Pancreas (tissue), 10 donors: ENCODE results near the gene CCDC6. TPM values are rescaled to one million over a fixed set of nuclear protein-coding genes. Genes with fewer than 3 reads are reported as not detected.
A peak's percentile ranks its signal among the peaks of the same experiment; 100 is the strongest.
"Not testable (repeated sequence)": the region's sequence is repeated elsewhere in the genome, so short reads cannot be mapped to it uniquely, and the experiment has no call there.

ENCODE experiments used
- ATAC-seq, 4 donors: fragments of 200-7000 bp; cut with Tn5 transposase; one replicate each; pipeline versions ENCODE4 v1.8.0 to v1.9.1; 2020; ENCODE audit warnings: mild to moderate bottlenecking in 4 of 4, moderate library complexity in 4 of 4
- DNase-seq, 6 donors: peaks; one replicate each; pipeline ENCODE4 v3.0.0-alpha.2; 2020
- FAIRE-seq: peaks from 2 replicates; lab custom pipeline; 2012; peaks lifted over from hg19 to GRCh38; lab: Jason Lieb, UNC
- H3K27ac ChIP-seq, 4 donors: fragments of 200-600 bp; sonication (generic); 1 replicate in 3 of 4; 2 replicates in 1 of 4; pipeline versions ENCODE4 v1.5.0 to v1.8.0; 2020
- H3K27me3 ChIP-seq, 4 donors: fragments of 200-600 bp; one replicate each; pipeline ENCODE4 v1.8.0; 2021
- H3K36me3 ChIP-seq, 3 donors: fragments of 200-600 bp; sonication (generic) in 1 of 3; one replicate each; pipeline versions ENCODE4 v1.5.0 to v1.8.0; 2020 to 2021
- H3K4me1 ChIP-seq, 3 donors: fragments of 200-600 bp; one replicate each; pipeline ENCODE4 v1.8.0; 2021
- H3K4me3 ChIP-seq, 4 donors: fragments of 200-600 bp; sonication (generic) in 2 of 4; one replicate each; pipeline versions ENCODE4 v1.5.0 to v1.8.0; 2020 to 2021
- H3K9me3 ChIP-seq, 4 donors: fragments of 200-600 bp; one replicate each; pipeline ENCODE4 v1.8.0; 2021
- WGBS, 2 donors: extraction: QIAGEN DNeasy Blood & Tissue Kit; methylation state at CpG; one replicate each; pipeline ENCODE4 v1.1.7; 2013; 5-methylcytosine and 5-hydroxymethylcytosine counted together
- intact Hi-C, 3 donors: fragments of 100-400 bp; cut with DNase I; formaldehyde crosslinking; loops; one replicate each; pipeline versions ENCODE4 v1.11.1 to v1.14.2; 2022
- polyA plus RNA-seq, 2 donors: library from polyadenylated mRNA; stranded (reverse); fragments of 200-250 nt; gene quantifications; one replicate each; pipeline ENCODE4 v1.2.3, GENCODE V29; 2013
- total RNA-seq, 6 donors: library from RNA; stranded (reverse); fragmentation: NEBNext Ultra II Directional in 4 of 6; extraction: Animal tissue kit (Norgen Biotek cat#: 25700) in 4 of 6; gene quantifications; one replicate each; pipeline versions ENCODE4 v1.2.1 to v1.2.4, GENCODE V29; 2021 to 2023
- TF ChIP-seq, protein P1 (sequence below), 4 donors: fragments of 200-600 bp; sonication (generic) in 3 of 4; IDR thresholded peaks; one replicate each; pipeline versions ENCODE4 v1.5.0 to v1.8.0; 2021; ENCODE audit warnings: antibody characterized with exemption in 4 of 4
- donor health status: healthy with polysubstance abuse.
- donor health status: DM: no; HTN: no; CAD: no; lungs with moderate emphysema.
- donor health status: DM: no; HTN: no; CAD: no.
- donor health status: control.
- donor health status: control.
- donor health status: Bipolar disorder and iron deficiency.
- donor health status: DM: yes; HTN: yes; CAD: no.
- donor health status: DM: no; HTN: no; CAD: no.
- donor health status: DM: no; HTN: no; CAD: no.
- donor health status: DM: yes; HTN: yes; CAD: no.

The CCDC6 gene
- total and polyA plus RNA-seq, 8 donors = 8.3 to 53.1 (median 29.0) TPM

DNA sequence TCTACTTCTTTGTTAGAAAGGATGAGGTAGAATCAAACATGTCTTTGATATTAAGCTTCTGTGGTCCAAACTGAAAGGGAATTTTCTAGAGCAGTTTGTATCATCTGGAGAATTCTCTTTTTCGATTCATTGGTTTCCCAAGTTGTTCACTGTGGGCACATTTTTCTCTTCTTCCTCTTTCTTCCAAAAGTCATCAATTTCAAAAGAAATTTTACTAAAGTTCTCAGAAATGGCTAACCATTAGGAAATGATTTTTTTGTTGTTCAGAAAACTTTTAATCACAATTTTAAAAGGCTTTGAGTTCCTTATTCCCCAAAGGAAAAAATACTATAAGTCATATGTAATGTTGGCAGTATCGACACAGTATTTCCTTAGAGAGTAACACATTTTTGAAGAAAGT is 28.3 kb upstream of the CCDC6 start:
- H3K4me1 ChIP-seq = no peaks in the 10 kb centered on the region
- H3K36me3 ChIP-seq = no peaks in the 10 kb centered on the region
- no peaks in the 10 kb centered on the region for H3K9me3 ChIP-seq
- intact Hi-C loops = no loop called here
- WGBS, 2 donors = 79 to 89% methylated on average over 2 of the region's 2 CpGs
- peak; percentile 23 for FAIRE-seq
- H3K27me3 ChIP-seq = no peaks in the 10 kb centered on the region
- H3K27ac ChIP-seq = no peak overlapping the region
- no peak for DNase-seq
- TF ChIP-seq, protein P1, sequence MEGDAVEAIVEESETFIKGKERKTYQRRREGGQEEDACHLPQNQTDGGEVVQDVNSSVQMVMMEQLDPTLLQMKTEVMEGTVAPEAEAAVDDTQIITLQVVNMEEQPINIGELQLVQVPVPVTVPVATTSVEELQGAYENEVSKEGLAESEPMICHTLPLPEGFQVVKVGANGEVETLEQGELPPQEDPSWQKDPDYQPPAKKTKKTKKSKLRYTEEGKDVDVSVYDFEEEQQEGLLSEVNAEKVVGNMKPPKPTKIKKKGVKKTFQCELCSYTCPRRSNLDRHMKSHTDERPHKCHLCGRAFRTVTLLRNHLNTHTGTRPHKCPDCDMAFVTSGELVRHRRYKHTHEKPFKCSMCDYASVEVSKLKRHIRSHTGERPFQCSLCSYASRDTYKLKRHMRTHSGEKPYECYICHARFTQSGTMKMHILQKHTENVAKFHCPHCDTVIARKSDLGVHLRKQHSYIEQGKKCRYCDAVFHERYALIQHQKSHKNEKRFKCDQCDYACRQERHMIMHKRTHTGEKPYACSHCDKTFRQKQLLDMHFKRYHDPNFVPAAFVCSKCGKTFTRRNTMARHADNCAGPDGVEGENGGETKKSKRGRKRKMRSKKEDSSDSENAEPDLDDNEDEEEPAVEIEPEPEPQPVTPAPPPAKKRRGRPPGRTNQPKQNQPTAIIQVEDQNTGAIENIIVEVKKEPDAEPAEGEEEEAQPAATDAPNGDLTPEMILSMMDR (IDR thresholded peaks at IDR 0.05) = no peak
- ATAC-seq = no peak
- no peak overlapping the region for H3K4me3 ChIP-seq

DNA sequence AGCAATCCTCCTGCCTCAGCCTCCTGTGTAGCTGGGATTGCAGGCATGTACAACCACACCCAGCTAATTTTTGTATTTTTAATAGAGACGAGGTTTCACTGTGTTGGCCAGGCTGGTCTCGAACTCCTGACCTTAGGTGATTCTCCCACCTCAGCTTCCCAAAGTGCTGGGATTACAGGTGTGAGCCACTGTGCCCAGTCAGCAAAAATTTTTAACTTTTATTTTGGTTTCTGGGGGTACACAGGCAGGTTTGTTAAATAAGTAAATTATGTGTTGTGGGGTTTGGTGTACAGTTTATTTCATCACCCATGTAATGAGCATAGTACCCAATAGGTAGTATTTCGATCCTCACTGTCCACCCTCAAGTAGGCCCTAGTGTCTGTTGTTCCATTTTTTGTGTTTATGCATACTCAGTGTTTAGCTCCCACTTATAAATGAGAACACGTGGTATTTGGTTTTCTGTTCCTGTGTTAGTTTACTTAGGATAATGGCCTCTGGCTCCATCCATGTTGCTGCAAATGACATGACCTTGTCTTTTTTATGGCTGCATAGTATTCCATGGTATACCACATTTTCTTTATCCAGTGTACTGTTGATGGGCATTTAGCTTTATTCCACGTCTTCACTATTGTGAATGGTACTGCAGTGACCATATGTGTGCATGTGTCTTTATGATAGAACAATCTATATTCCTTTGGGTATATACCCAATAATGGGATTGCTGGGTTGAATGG is 24.6 kb upstream of the CCDC6 start:
- H3K27me3 ChIP-seq, H3K27ac ChIP-seq, H3K4me1 ChIP-seq, FAIRE-seq, H3K4me3 ChIP-seq, H3K9me3 ChIP-seq, ATAC-seq, H3K36me3 ChIP-seq, DNase-seq, intact Hi-C loops: not testable (repeated sequence)
- 85 to 87% methylated on average over 5 of the region's 5 CpGs for WGBS, 2 donors

DNA sequence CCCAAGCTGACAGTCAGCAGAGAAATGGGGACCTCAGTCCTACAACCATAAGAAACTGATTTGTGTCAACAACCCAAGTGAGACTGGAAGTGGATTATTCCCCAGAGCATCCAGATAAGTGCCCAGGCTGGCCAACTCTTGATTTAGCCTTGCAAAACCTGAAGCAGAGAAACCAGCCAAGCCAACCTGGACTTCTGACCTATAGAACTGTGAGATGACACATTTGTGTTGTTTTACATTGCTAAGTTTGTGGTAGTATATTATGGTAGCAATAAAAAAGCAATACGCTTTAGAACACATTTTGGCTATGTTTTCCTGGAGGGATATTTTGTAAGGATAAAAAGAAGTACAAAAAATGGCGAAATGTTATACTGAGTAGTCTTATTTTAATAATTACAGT is 19.7 kb upstream of the CCDC6 start:
- 91 to 94% methylated on average over 2 of the region's 2 CpGs for WGBS, 2 donors
- no peak for FAIRE-seq
- H3K4me1 ChIP-seq = no peaks in the 10 kb centered on the region
- no peaks in the 10 kb centered on the region for H3K9me3 ChIP-seq
- intact Hi-C loops = no loop called here
- no peak overlapping the region for H3K4me3 ChIP-seq
- no peaks in the 10 kb centered on the region for H3K27me3 ChIP-seq
- H3K36me3 ChIP-seq = no peaks in the 10 kb centered on the region
- H3K27ac ChIP-seq = no peak overlapping the region
- TF ChIP-seq, protein P1 (IDR thresholded peaks at IDR 0.05) = no peak
- no peak for ATAC-seq
- DNase-seq = no peak

DNA sequence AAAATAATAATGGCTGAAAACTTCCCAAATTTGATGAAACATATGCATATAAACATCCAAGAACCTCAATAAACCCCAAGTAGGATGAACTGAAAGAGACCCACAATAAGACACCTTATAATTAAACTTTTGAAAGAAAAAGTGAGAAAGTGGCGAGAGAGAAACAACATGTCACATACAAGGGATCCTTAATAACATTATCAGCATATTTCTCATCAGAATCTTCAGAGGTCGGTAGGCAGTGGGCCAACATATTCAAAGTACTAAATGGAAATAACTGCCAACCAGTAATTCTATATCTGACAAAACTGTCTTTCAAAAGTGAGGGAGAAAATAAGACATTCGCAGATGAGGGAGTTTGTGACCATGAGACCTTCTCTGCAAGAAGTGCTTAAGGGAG is 16.6 kb upstream of the CCDC6 start:
- DNase-seq (no peak), ATAC-seq (no peak), FAIRE-seq (no peak)
- H3K27ac ChIP-seq = no peak overlapping the region
- TF ChIP-seq, protein P1 (IDR thresholded peaks at IDR 0.05) = no peak
- WGBS, 2 donors = 56 to 61% methylated on average over 3 of the region's 3 CpGs
- no peaks in the 10 kb centered on the region for H3K27me3 ChIP-seq
- H3K9me3 ChIP-seq = no peaks in the 10 kb centered on the region
- H3K36me3 ChIP-seq = no peaks in the 10 kb centered on the region
- no peak overlapping the region for H3K4me3 ChIP-seq
- intact Hi-C loops = no loop called here
- no peaks in the 10 kb centered on the region for H3K4me1 ChIP-seq

DNA sequence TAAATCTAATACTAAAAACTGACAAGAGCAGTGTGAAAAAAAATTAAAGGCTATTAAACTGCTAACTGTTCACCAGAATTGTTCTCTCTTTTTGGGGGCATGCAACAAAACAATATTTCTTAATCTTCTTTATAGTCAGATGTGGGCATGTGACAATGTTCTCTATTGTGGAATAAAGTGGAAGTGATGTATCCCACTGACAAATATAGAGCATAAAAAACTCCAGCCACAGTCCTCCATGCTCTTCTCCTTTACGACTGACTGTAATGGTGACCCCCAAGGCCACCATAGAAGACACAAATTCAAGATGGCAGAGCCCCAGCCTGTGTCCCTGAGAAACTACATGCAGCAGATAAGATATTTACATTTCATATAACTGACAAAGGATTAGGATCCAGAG is 11.6 kb upstream of the CCDC6 start:
- WGBS, 2 donors = 69 to 70% methylated on average over 1 of the region's 1 CpG

More for the DNA sequence above, 11.6 kb upstream of the CCDC6 start:
- FAIRE-seq (no peak), ATAC-seq (no peak), DNase-seq (no peak)
- H3K36me3 ChIP-seq = no peaks in the 10 kb centered on the region
- no peak overlapping the region for H3K4me3 ChIP-seq
- no peaks in the 10 kb centered on the region for H3K27me3 ChIP-seq
- TF ChIP-seq, protein P1 (IDR thresholded peaks at IDR 0.05) = no peak
- H3K27ac ChIP-seq = no peak overlapping the region
- intact Hi-C loops = no loop called here
- H3K9me3 ChIP-seq = no peaks in the 10 kb centered on the region
- no peaks in the 10 kb centered on the region for H3K4me1 ChIP-seq
